ENCODE data around the gene KCND3.

KCND3 gene

GRCh38 chr1:111967886-111968285, 21.6 kb downstream of the KCND3 start:
- peaks cover 0 to 18% (median 0%) of the 10 kb centered on the region in 11 experiments; a peak in 3 of 22 replicates for H4K20me1 ChIP-seq
- no peak overlapping the region for H3K27ac ChIP-seq
- H3K4me3 ChIP-seq, result no peak overlapping the region
- TF ChIP-seq Cebpa-rat (IDR thresholded peaks at IDR 0.05), result no peak
- H3K9me3 ChIP-seq (replicated peaks in 1 of 11), result no peaks in the 10 kb centered on the region
- no peak overlapping the region for H3K9ac ChIP-seq
- H3K4me2 ChIP-seq, result no peak overlapping the region
- peaks cover 2 to 6% (median 5%) of the 10 kb centered on the region in 10 experiments for H3K4me1 ChIP-seq
- H3K27me3 ChIP-seq, result peaks cover 0 to 69% (median 0%) of the 10 kb centered on the region in 11 experiments; a peak in 7 of 22 replicates
- H3K36me3 ChIP-seq, result no peaks in the 10 kb centered on the region

GRCh38 chr1:111967067-111967690, 22.3 kb downstream of the KCND3 start:
- no peak for TF ChIP-seq Cebpa-rat (IDR thresholded peaks at IDR 0.05)
- Histone ChIP-seq H3K4me3 (no peak overlapping the region), H3K27ac (no peak overlapping the region), H3K9me3 (replicated peaks in 1 of 11) (no peaks in the 10 kb centered on the region), H3K9ac (no peak overlapping the region), H3K4me1 (peaks cover 0 to under 1% (median 0%) of the 10 kb centered on the region in 10 experiments; a peak in 1 of 20 replicates), H3K36me3 (no peaks in the 10 kb centered on the region), H4K20me1 (peaks cover 0 to 17% (median 0%) of the 10 kb centered on the region in 11 experiments; a peak in 2 of 22 replicates), H3K4me2 (no peak overlapping the region), H3K27me3 (peaks cover 0 to 62% (median 0%) of the 10 kb centered on the region in 11 experiments; a peak in 7 of 22 replicates)

GRCh38 chr1:111965781-111966443, 23.6 kb downstream of the KCND3 start:
- Histone ChIP-seq H3K27ac (no peak overlapping the region), H3K27me3 (peaks cover 0 to 52% (median 0%) of the 10 kb centered on the region in 11 experiments; a peak in 7 of 22 replicates), H3K4me2 (no peak overlapping the region), H3K4me3 (no peak overlapping the region), H3K4me1 (peaks cover 0 to 5% (median 0%) of the 10 kb centered on the region in 10 experiments; a peak in 1 of 20 replicates), H3K9ac (no peak overlapping the region), H3K36me3 (no peaks in the 10 kb centered on the region), H3K9me3 (replicated peaks in 1 of 11) (no peaks in the 10 kb centered on the region), H4K20me1 (peaks cover 0 to 17% (median 0%) of the 10 kb centered on the region in 11 experiments; a peak in 2 of 22 replicates)
- no peak for TF ChIP-seq Cebpa-rat (IDR thresholded peaks at IDR 0.05)

GRCh38 chr1:111963985-111964738, 25.3 kb downstream of the KCND3 start:
- no peak overlapping the region for H3K4me2 ChIP-seq
- H3K4me1 ChIP-seq, result peaks cover 0 to 5% (median 0%) of the 10 kb centered on the region in 10 experiments; a peak in 1 of 20 replicates
- no peak overlapping the region for H3K27ac ChIP-seq
- TF ChIP-seq Cebpa-rat (IDR thresholded peaks at IDR 0.05), result no peak
- no peak overlapping the region for H3K9ac ChIP-seq
- H3K27me3 ChIP-seq, result peaks cover 0 to 34% (median 0%) of the 10 kb centered on the region in 11 experiments; a peak in 5 of 22 replicates
- no peaks in the 10 kb centered on the region for H3K9me3 ChIP-seq (replicated peaks in 1 of 11)
- no peaks in the 10 kb centered on the region for H3K36me3 ChIP-seq
- H4K20me1 ChIP-seq, result peaks cover 0 to 17% (median 0%) of the 10 kb centered on the region in 11 experiments; a peak in 2 of 22 replicates
- H3K4me3 ChIP-seq, result no peak overlapping the region

GRCh38 chr1:111961773-111962565, 27.5 kb downstream of the KCND3 start:
- Histone ChIP-seq H3K27me3 (peaks cover 0 to 14% (median 0%) of the 10 kb centered on the region in 11 experiments; a peak in 2 of 22 replicates), H3K36me3 (no peaks in the 10 kb centered on the region), H3K4me2 (peak overlapping the region in 1 of 11 experiments; percentile 62; a peak in 1 of 22 replicates), H3K9ac (no peak overlapping the region), H3K27ac (no peak overlapping the region), H4K20me1 (peaks cover 0 to 6% (median 0%) of the 10 kb centered on the region in 11 experiments; a peak in 1 of 22 replicates), H3K9me3 (replicated peaks in 1 of 11) (no peaks in the 10 kb centered on the region), H3K4me1 (peaks cover 0 to 5% (median 0%) of the 10 kb centered on the region in 10 experiments; a peak in 1 of 20 replicates), H3K4me3 (no peak overlapping the region)
- no peak for TF ChIP-seq Cebpa-rat (IDR thresholded peaks at IDR 0.05)

GRCh38 chr1:111961016-111961415, 28.5 kb downstream of the KCND3 start:
- Histone ChIP-seq H3K27me3 (peaks cover 0 to 8% (median 0%) of the 10 kb centered on the region in 11 experiments; a peak in 2 of 22 replicates), H3K9ac (no peak overlapping the region), H3K4me1 (peaks cover 0 to 5% (median 0%) of the 10 kb centered on the region in 10 experiments; a peak in 1 of 20 replicates), H3K27ac (no peak overlapping the region), H3K9me3 (replicated peaks in 1 of 11) (no peaks in the 10 kb centered on the region), H3K36me3 (no peaks in the 10 kb centered on the region), H3K4me2 (no peak overlapping the region), H4K20me1 (peaks cover 0 to 12% (median 0%) of the 10 kb centered on the region in 11 experiments; a peak in 2 of 22 replicates), H3K4me3 (no peak overlapping the region)
- no peak for TF ChIP-seq Cebpa-rat (IDR thresholded peaks at IDR 0.05)

GRCh38 chr1:111959436-111959835, 30.0 kb downstream of the KCND3 start:
- no peak for TF ChIP-seq Cebpa-rat (IDR thresholded peaks at IDR 0.05)
- H3K36me3 ChIP-seq, result no peaks in the 10 kb centered on the region

GRCh38 chr1:111958851-111959250, 30.6 kb downstream of the KCND3 start:
- Histone ChIP-seq H3K27ac (no peak overlapping the region), H3K4me3 (no peak overlapping the region), H3K4me2 (no peak overlapping the region), H3K9ac (no peak overlapping the region), H3K27me3 (no peaks in the 10 kb centered on the region), H3K36me3 (no peaks in the 10 kb centered on the region), H3K9me3 (replicated peaks in 1 of 11) (no peaks in the 10 kb centered on the region), H4K20me1 (peaks cover 0 to 6% (median 0%) of the 10 kb centered on the region in 11 experiments; a peak in 2 of 22 replicates), H3K4me1 (peaks cover 0 to 13% (median 6%) of the 10 kb centered on the region in 10 experiments; a peak in 9 of 20 replicates)
- TF ChIP-seq Cebpa-rat (IDR thresholded peaks at IDR 0.05), result no peak

More at GRCh38 chr1:111959436-111959835, 30.0 kb downstream of the KCND3 start:
- H3K4me3 ChIP-seq, result no peak overlapping the region
- no peak overlapping the region for H3K9ac ChIP-seq
- peaks cover 0 to 6% (median 0%) of the 10 kb centered on the region in 11 experiments; a peak in 2 of 22 replicates for H4K20me1 ChIP-seq
- peaks cover 0 to 11% (median 5%) of the 10 kb centered on the region in 10 experiments; a peak in 9 of 20 replicates for H3K4me1 ChIP-seq
- no peak overlapping the region for H3K27ac ChIP-seq
- H3K27me3 ChIP-seq, result peaks cover 0 to 2% (median 0%) of the 10 kb centered on the region in 11 experiments; a peak in 1 of 22 replicates
- H3K9me3 ChIP-seq (replicated peaks in 1 of 11), result no peaks in the 10 kb centered on the region
- no peak overlapping the region for H3K4me2 ChIP-seq
